Smooth muscle cell of the brain vasculature (primary cell): Measurements from ENCODE around the gene SMO.
"Not testable (repeated sequence)": the region's sequence is repeated elsewhere in the genome, so short reads cannot be mapped to it uniquely, and the experiment has no call there.

Experiments used
- DNase-seq: peaks from one replicate; pipeline ENCODE4 v3.0.0-alpha.2; 2012; ENCODE audit warnings: low read depth, low spot score

Gene SMO

DNA sequence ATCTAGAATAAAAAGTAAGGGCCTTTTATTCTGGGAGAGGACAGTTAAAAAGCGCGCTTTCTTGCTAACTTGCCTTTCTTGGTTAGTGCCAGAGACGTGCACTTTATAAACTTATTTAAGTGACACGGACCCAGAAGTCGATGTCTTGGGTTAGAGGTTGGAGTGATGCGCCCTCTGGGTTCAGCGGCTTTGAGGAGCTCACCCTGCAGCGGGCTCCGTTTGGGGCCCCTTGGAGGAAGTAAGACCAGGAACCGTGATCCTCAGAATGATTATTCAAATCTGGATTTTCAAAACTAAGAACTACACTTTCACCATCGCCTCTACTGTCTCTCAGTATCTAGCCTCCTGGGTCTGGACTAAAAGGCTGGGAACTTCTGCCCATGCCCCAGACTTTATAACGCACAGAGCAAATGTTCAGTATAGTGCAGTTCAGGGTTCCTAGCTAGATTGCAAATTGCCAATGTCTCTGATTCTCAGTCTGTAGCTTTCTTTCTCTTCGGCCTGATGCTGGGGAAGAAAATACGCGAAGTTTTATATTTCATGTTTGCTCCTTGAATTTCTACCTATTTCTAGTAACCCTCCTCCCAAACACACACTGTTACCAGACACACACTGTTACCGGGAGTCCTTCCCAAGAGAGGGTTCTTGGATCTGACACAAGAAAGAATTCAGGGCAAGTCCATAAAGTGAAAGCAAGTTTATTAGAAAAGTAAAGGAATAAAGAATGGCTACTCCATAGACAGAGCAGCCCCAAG, 18.6 kb upstream of the SMO start:
- DNase-seq: no peak

DNA sequence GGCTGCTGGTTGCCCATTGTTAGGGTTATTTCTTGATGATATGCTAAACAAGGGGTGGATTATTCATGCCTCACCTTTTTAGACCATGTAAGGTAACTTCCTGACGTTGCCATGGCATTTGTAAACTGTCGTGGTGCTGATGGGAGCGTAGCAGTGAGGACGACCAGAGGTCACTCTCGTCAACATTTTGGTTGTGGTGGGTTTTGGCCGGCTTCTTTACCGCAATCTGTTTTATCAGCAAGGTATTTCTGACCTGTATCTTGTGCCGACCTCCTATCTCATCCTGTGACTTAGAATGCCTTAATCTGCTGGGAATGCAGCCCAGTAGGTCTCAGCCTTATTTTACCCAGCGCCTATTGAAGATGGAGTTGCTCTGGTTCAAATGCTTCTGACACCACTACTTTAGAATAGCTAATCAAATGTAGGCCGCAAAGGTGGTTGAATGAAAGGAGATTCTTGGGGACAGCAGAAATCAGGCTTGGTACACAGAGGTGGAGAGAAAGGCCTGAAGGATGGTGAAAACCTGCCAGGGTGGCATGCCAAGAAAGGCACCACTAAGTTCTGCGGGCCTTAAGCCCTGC, 17.9 kb upstream of the SMO start:
- DNase-seq: no peak

DNA sequence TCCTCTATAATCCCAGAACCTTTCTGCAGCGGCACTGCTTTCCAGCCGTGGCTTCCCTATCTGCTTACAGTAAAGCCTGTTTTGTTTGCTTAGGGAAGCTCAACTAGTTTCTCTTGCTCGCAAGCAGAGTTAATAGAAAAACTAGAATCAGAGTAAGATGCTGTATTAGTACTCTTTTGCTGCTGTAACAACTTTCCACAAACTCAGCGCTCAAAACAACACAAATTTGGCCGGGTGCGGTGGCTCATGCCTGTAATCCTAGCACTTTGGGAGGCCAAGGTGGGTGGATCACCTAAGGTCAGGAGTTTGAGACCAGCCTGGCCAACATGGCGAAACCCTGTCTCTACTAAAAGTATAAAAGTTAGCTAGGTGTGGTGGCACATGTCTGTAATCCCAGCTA, 14.6 kb upstream of the SMO start:
- not testable (repeated sequence) for DNase-seq

DNA sequence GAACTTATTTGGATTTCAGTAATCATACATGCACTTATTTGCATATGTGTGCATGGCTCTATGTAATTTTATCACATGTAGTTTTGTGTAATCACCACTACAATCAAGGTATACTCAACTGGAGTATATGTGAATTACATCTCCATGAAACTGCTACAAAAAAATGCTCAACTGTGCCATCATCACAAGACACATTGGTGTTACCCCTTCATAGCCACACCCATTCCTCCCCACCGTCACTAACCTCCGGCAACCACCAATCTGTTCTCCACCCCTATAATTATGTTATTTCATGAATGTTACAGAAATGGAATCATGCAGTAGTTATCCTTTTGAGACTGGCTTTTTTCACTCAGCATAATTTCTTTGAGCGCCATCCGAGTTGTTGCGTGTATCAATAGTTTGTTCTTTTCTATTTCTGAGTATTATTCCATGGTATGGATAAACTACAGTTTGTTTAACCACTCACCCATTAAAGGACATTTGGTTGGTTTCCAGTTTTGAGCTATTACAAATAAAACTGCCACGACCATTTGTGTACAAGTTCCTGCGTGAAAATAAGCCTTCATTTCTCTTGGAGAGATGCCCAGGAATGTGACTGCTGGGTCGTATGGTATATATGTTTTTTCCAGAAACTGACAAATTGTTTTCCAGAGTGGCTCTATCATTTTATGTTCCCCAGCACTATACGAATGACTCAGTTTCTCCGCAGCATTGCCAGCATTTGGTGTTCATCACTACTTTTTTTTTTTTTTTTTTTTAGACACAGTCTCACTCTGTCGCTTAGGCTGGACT, 11.3 kb upstream of the SMO start:
- DNase-seq: no peak

DNA sequence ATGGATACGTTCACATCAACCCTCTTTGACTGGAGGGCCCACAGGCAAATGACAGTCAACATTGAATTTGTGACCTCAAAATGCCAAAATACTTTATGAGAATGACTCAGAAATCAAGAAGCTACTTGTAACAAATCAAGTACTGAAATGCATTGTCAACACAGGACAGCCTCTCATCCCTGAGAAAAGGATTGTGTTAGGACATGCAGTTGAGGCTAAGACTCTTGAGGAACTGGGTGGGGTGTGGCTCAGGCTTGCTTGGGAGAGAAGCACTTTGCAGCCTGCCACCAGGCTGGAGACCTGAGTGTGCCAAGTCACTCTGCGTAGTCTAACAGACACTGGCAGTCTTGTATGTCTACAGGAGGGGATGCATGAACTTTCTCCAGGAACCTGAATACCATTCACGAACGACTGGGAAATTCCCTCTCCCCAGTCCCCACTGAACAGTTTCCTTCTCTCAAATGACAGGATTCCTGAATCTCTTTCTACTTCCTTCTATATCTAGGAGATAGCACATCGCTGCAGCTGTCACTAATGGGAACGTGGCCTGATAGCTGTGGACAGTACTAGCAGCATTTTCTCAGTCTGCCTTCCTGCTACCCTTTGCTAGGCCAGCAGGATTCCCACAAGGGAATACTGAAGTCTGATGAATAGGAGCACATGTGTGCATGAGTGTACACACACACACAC, 3.3 kb upstream of the SMO start:
- DNase-seq: no peak

DNA sequence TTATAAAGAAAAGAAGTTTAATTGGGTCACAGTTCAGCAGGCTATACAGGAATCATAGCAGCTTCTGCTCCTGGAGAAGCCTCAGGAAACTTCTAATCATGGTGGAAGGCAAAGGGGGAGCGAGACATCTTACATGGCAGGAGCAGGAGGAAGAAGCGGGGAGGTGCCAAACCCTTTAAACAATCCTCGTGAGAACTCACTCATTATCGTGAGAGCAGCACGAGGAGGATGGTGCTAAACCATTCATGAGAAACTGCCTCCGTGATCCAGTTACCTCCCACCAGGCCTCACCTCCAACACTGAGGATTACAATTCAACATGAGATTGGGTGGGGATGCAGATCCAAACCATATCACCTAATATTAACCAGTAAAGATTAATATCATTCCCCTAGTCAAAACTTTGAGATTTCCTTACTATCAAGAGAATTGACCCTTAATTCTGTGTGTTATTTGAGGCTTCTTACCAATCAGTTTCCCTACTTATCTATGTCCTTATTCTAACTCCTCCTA, 1.6 kb upstream of the SMO start:
- no peak for DNase-seq

DNA sequence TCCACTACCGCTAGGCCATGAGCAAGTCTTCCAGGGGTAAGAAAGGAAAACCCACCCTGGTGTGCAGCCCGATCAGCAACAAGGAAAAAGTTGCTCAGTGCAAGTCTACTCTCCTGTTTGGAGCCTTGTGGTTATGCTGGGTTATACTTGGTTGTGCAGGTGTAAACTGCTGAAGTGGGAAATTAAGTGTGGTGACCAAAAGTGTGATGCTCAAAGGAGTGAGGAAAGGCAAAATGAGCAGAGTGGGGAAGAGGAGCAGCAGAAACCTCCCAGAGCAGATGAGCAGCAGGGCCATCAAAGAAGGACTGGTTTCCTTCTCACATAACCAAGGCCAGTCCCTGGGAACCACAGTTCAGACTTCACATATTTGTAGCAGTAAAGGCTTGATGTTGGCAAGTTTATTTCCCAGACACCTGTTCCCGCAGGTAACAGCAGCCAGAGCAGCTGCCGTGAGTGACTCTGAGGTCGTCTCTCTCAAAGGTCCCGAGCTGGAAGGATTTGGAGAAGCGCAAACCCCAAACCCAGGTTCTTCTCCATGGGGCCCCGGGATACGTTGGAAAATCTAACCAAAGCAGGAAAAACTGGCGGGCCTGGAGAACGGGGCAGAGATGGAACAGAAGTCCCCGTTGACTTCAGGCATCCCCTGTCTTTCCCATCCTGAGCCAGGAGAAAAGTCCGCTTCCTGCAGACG, 607 bp upstream of the SMO start:
- no peak for DNase-seq

DNA sequence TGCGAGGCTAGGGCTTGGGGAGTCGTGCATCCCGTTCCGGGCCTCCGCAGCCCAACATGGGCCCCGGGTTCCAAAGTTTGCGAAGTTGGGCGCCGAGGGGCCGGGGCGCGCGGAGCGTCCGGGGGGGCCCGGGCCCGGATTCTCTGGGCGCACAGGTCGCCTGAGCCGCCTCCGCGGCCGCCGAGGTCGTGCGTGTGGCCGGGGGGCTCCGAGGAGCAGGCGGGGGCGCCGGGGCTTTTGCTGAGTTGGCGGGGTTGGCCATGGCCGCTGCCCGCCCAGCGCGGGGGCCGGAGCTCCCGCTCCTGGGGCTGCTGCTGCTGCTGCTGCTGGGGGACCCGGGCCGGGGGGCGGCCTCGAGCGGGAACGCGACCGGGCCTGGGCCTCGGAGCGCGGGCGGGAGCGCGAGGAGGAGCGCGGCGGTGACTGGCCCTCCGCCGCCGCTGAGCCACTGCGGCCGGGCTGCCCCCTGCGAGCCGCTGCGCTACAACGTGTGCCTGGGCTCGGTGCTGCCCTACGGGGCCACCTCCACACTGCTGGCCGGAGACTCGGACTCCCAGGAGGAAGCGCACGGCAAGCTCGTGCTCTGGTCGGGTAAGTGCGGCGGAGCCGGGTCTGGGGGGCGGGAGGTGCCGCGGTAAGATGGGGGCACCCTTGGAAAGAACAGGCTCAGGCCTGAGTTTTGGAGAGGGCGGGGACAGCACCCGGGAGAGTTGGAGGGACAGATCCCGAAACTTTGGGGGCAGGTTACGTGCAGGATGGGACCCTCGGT, 643 bp downstream of the SMO start:
- DNase-seq: no peak

DNA sequence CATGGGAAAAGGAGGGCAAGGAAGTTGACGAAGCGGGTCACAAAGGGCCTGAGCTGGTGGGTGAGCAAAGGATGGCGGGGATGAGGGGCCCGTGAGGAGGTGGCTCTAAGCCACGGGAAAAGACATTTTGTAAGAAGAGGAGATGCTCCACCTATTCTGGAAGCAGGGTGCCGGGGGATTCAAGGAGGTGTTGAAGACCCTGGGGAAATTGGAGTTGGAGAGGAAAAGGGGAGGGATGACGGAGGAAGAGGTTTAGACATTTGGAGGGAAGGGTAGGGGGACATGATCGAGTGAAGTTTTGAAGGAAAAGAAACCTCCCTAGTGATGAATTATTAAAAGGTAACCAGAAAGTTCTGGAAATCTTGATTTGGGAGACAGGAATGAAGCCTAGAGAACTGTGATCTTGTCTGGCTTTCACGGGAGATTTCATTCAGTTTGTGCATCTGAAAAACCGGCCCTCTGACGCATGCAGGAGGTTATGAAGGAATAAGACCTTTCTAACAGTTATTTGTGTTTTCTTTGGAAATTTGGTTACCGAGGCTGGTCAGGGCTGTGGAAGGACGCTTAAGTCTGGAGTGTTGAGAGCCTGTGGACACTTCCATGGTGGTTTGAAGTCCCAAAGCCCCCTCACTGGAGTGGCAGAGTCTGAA, 1.4 kb downstream of the SMO start:
- DNase-seq: no peak

DNA sequence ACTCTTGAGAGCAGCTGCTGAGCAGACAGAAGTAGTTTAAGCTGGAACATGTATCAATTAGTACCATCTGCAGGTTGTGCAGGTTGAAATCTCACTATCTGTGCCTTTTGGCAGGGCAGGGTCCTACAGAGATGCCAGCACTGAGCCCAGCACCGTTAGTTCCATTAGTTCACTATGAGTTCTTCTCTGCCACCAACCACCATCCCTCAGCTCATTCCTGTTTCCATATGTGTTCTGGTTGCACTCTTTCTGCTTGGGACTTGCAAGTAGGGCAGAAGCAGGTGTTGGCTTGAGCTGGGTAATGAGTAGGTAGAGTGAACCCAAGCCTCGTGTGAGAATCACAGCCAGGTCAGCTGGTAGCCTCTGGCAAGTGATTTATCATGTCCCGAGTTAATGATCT, 2.8 kb downstream of the SMO start:
- no peak for DNase-seq

DNA sequence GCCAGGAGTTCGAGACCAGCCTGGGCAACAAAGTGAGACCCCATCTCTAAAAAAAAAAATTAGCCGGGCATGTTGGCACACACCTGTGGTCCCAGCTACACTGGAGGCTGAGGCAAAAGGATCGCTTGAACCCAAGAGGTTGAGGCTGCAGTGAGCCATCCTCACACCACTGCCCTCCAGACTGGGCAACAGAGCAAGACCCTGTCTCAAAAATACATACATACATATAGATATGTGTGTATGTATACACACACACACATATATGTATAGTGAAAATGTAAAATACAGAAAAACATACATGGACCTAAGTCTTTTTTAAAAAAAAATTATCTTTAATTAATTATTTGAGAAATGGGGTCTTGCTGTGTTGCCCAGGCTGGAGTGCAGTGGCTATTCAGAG, 5.5 kb downstream of the SMO start:
- DNase-seq: no peak

DNA sequence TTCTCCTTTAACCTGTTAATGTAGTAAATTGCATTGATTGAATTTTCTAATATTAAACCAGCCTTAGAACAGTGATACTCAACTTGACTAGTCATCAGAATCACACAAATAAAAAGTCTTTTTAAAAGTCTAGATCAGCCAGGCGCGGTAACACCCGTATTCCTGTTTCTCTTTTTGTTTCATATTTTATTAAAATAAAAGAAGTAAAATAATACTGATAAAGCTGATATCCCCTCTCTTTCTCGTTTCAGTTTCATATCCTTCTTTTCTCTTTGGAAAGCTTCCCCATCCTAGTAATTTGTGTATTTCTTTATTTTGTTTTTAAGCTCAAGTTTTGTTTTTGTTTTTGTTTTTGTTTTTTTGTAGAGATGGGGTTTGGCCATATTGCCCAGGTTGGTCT, 9.3 kb downstream of the SMO start:
- no peak for DNase-seq

DNA sequence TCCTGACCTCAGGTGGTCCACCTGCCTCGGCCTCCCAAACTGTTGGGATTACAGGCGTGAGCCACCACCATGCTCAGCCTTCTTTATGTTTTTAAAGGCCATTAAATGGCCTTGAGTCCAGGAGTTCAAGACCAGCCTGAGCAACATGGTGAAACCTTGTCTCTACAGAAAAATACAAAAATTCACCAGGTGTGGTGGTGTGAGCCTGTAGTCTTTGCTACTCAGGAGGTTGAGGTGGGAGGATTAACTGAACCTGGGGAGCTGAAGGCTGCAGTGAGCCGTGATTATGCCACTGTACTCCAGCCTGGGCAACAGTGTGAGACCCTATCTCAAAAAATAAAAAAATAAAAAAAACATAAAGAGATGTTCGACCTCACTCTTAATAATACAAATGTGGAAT, 11.0 kb downstream of the SMO start:
- no peak for DNase-seq

DNA sequence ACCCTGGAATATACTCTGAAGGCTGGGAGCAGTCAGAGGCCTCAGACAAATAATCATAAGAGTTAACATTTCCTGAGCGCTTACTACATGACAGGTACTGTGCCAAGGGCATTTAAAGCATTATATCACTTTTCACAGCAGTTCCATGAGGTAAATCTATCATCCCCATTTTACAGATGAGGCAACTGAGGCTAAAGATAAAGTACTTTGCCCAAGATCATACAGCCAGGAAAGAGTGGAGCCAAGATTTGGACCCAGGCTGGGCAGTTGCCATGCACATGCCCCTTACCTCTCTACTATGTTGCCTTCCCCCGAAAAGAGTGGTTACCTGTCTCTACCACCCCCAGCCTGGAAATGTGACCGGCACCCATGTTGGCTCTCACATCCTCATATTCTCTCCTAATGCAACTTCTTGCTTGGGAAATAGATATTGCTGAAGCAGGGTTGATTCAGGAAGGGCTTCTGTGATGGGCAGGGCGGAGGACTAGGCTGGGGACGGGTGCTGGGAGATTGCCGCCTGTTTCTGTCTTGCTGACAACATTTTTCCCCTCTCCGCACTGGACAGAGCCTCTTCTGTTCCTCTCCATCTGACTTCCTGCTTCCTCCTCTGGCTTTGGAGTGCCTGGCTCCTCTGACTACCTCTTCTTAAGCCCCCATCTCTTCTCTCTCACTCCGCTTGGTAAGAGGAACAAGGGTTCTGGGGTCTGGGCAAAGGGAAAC, 13.8 kb downstream of the SMO start:
- no peak for DNase-seq

DNA sequence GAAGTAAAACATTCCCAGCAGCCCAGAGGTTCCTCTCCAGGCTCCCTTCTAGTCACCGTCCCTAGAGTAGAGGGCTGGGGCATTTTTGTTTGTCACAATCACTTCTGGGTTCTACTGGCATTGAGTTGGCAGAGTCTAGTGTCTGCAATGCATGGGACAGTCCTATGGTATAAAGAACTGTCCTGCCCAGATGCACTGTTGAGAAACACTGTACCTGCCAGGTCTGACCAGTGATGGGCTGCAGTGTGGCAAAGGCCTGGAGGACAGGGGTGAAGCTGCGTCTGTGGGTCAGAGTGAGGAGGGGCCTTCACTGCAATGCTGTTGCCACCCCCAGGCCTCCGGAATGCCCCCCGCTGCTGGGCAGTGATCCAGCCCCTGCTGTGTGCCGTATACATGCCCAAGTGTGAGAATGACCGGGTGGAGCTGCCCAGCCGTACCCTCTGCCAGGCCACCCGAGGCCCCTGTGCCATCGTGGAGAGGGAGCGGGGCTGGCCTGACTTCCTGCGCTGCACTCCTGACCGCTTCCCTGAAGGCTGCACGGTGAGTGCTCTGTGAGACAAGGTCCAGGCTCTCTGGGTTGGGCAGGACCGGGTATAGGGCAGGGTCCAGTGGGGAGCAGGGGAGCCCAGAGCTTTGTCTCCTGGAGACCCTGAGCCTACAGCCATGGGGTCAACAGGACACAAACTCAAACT, 14.8 kb downstream of the SMO start:
- no peak for DNase-seq

DNA sequence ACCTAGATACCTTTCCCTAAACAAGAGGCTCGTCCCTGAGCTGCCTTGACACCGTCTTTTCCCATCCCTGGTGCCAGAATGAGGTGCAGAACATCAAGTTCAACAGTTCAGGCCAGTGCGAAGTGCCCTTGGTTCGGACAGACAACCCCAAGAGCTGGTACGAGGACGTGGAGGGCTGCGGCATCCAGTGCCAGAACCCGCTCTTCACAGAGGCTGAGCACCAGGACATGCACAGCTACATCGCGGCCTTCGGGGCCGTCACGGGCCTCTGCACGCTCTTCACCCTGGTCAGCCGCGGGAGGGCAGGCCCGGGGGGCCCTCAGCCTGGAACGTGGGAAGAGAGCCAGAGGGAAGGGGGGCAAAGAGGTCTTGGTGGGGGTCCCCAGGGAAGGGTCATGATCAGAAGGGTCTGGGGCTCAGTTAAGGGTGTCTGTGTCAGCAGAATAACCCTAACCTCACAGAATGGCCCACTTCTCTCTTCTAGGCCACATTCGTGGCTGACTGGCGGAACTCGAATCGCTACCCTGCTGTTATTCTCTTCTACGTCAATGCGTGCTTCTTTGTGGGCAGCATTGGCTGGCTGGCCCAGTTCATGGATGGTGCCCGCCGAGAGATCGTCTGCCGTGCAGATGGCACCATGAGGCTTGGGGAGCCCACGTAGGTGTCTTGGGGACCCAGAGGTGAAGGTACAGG, 16.8 kb downstream of the SMO start:
- DNase-seq: no peak

DNA sequence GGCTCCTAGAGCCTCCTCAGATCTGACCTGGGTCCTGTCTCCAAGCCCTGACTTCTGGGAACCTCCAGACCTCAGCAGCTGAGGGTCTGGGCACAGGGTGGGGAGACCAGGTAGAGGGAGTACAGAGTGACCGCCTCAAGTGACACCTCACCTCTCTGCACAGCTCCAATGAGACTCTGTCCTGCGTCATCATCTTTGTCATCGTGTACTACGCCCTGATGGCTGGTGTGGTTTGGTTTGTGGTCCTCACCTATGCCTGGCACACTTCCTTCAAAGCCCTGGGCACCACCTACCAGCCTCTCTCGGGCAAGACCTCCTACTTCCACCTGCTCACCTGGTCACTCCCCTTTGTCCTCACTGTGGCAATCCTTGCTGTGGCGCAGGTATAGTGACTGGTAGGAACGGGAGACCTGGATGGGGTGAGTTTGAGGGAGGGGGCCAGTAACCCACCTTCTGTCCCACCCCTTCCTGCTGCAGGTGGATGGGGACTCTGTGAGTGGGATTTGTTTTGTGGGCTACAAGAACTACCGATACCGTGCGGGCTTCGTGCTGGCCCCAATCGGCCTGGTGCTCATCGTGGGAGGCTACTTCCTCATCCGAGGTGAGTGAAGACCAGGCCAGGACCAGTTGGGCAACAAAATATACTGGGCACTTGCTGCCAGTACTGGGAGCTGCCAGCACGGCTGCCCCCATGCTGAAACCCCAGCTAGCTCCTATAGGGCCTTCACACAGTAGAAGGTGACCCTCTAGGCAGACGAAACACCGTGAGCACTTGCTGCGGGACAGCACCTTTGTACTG, 17.8 kb downstream of the SMO start:
- no peak for DNase-seq

DNA sequence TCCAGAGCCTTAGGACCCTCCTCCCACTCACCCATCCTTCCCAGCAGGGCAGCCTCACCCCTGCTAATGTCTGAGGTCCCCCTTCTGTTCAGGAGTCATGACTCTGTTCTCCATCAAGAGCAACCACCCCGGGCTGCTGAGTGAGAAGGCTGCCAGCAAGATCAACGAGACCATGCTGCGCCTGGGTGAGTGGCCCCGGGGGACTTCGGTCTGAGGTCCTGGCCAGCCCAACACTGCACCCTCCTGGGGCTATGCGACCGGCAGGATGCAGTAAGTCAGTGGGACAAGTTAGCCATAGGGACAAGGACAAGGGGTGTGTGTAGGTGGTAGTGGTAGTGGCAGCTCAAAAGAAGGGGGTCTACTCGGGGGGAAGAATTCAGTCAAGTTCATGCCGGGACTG, 20.2 kb downstream of the SMO start:
- no peak for DNase-seq
